ENCODE measurements around the gene PFKFB4. TPM values are rescaled to one million over a fixed set of nuclear protein-coding genes. Genes with fewer than 3 reads are reported as not detected.

Gene PFKFB4
- total RNA-seq, 1 donor from 2014 or later, result 12.9 TPM

- Histone ChIP-seq H3K4me1 (no peaks in the 10 kb centered on the region), H3K27me3 (ENCODE audit: low read depth) (no peaks in the 10 kb centered on the region), H3K4me3 (no peak overlapping the region), H3K36me3 (no peaks in the 10 kb centered on the region), H3K27ac (no peak overlapping the region), H3K9me3 (no peaks in the 10 kb centered on the region)
- no peak for ATAC-seq
- no peak for TF ChIP-seq CTCF (IDR thresholded peaks at IDR 0.05)
- DNase-seq, result no peak
- intact Hi-C loops (cut with DNase I), result no loop called here
Measured at GRCh38 chr3:48571938-48572337, 15.3 kb upstream of the PFKFB4 start.

GRCh38 chr3:48569808-48570450, 13.3 kb upstream of the PFKFB4 start:
- H3K27ac ChIP-seq, result no peak overlapping the region
- ATAC-seq (no peak), DNase-seq (no peak)
- peaks cover 5% of the 10 kb centered on the region for H3K4me1 ChIP-seq
- H3K27me3 ChIP-seq (ENCODE audit: low read depth), result no peaks in the 10 kb centered on the region
- no peak overlapping the region for H3K4me3 ChIP-seq
- intact Hi-C loops (cut with DNase I), result no loop called here
- H3K36me3 ChIP-seq, result no peaks in the 10 kb centered on the region
- no peaks in the 10 kb centered on the region for H3K9me3 ChIP-seq
- no peak for TF ChIP-seq CTCF (IDR thresholded peaks at IDR 0.05)

GRCh38 chr3:48569400-48569799, 12.8 kb upstream of the PFKFB4 start:
- no peak for TF ChIP-seq CTCF (IDR thresholded peaks at IDR 0.05)
- Histone ChIP-seq H3K36me3 (no peaks in the 10 kb centered on the region), H3K27ac (no peak overlapping the region), H3K9me3 (no peaks in the 10 kb centered on the region), H3K27me3 (ENCODE audit: low read depth) (no peaks in the 10 kb centered on the region), H3K4me3 (no peak overlapping the region), H3K4me1 (peaks cover 5% of the 10 kb centered on the region)
- intact Hi-C loops (cut with DNase I), result no loop called here
- no peak for DNase-seq
- ATAC-seq, result no peak

DNA sequence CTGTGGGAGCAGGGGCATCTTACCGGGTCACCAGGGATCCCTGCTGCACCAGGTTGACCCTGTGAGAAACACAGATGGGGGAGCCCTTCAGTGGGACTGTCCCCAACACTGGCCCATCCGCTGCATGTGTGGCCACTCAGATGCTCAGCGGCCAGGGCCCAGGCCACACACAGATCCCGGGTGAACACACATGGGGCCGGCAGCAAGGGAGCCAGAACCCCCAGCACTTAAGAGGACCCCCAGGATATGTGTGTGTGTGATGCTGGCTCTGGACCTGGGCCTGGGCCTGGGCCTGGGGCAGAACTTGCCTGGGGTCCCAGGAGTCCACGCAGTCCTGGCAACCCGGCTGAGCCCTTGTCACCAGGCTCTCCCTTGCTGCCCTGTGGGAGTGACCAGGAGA, 11.9 kb upstream of the PFKFB4 start:
- Histone ChIP-seq H3K9me3 (no peaks in the 10 kb centered on the region), H3K4me3 (no peak overlapping the region), H3K27me3 (ENCODE audit: low read depth) (no peaks in the 10 kb centered on the region), H3K27ac (no peak overlapping the region), H3K4me1 (peaks cover 5% of the 10 kb centered on the region), H3K36me3 (no peaks in the 10 kb centered on the region)
- intact Hi-C loops (cut with DNase I), result no loop called here
- no peak for ATAC-seq
- TF ChIP-seq CTCF (IDR thresholded peaks at IDR 0.05), result no peak
- no peak for DNase-seq

- no peak for ATAC-seq
- intact Hi-C loops (cut with DNase I), result no loop called here
- H3K4me1 ChIP-seq, result peaks cover 5% of the 10 kb centered on the region
- no peak overlapping the region for H3K27ac ChIP-seq
- H3K27me3 ChIP-seq (ENCODE audit: low read depth), result no peaks in the 10 kb centered on the region
- no peak overlapping the region for H3K4me3 ChIP-seq
- H3K36me3 ChIP-seq, result no peaks in the 10 kb centered on the region
- no peak for TF ChIP-seq CTCF (IDR thresholded peaks at IDR 0.05)
- H3K9me3 ChIP-seq, result no peaks in the 10 kb centered on the region
- DNase-seq, result no peak
Measured at GRCh38 chr3:48567500-48567899, 10.9 kb upstream of the PFKFB4 start.

Measured in lower lobe of right lung (tissue), 2 donors.